Measurements from ENCODE around the gene KCNH8.

- TF ChIP-seq, protein P1, sequence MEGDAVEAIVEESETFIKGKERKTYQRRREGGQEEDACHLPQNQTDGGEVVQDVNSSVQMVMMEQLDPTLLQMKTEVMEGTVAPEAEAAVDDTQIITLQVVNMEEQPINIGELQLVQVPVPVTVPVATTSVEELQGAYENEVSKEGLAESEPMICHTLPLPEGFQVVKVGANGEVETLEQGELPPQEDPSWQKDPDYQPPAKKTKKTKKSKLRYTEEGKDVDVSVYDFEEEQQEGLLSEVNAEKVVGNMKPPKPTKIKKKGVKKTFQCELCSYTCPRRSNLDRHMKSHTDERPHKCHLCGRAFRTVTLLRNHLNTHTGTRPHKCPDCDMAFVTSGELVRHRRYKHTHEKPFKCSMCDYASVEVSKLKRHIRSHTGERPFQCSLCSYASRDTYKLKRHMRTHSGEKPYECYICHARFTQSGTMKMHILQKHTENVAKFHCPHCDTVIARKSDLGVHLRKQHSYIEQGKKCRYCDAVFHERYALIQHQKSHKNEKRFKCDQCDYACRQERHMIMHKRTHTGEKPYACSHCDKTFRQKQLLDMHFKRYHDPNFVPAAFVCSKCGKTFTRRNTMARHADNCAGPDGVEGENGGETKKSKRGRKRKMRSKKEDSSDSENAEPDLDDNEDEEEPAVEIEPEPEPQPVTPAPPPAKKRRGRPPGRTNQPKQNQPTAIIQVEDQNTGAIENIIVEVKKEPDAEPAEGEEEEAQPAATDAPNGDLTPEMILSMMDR (conservative IDR thresholded peaks at IDR 0.05; ENCODE audit: low read length) = no peak
- TF ChIP-seq EZH2phosphoT487 (IDR thresholded peaks at IDR 0.05; ENCODE audit: borderline replicate concordance, low read depth, low read length) = no peak
Measured at GRCh38 chr3:19248767-19249166, 100.5 kb downstream of the KCNH8 start.

Data from OCI-LY7 (cell line).